Naive thymus-derived CD4-positive, alpha-beta T cell (primary cell): ENCODE measurements around the gene MTFR1L. TPM values are rescaled to one million over a fixed set of nuclear protein-coding genes. Genes with fewer than 3 reads are reported as not detected.
A peak's percentile ranks its signal among the peaks of the same experiment; 100 is the strongest.

Experiments
- ATAC-seq: fragments of 150-1000 bp; cut with Tn5 transposase; 2 replicates; pipeline ENCODE4 v1.10.0; 2021; ENCODE audit warnings: mild to moderate bottlenecking, moderate library complexity
- CTCF ChIA-PET: fragments of 350-600 bp; sonication (Branson Sonifier 250); formaldehyde crosslinking; loops from one replicate; lab custom pipeline; 2021; ENCODE audit warnings: antibody characterized with exemption; lab: Charles Lee
- POLR2A ChIA-PET: fragments of 350-600 bp; sonication (Branson Sonifier 250); formaldehyde crosslinking; loops from one replicate; lab custom pipeline; 2021; ENCODE audit warnings: antibody characterized with exemption, inconsistent platforms; lab: Charles Lee
- DNase-seq, 9 donors: peaks; one replicate each; pipeline versions ENCODE4 v3.0.0 to v3.0.0-alpha.2; 2020 to 2022; ENCODE audit warnings: mixed read lengths in 1 of 9
- H3K27ac ChIP-seq: one replicate; pipeline ENCODE4 v1.7.0; 2013; ENCODE audit warnings: mild to moderate bottlenecking, low read depth, low read length, moderate library complexity
- H3K27me3 ChIP-seq, 2 donors: one replicate each; pipeline ENCODE4 v1.7.0; 2013; ENCODE audit warnings: low read length in 2 of 2, mild to moderate bottlenecking in 2 of 2, moderate library complexity in 2 of 2; ENCODE audit not compliant: control insufficient read depth in 2 of 2, insufficient read depth in 2 of 2
- H3K36me3 ChIP-seq, 3 experiments: 1 replicate in 2 of 3; 2 replicates in 1 of 3; pipeline ENCODE4 v1.7.0; 2013; ENCODE audit warnings: low read length in 3 of 3, mild to moderate bottlenecking in 3 of 3, moderate library complexity in 1 of 3; ENCODE audit not compliant: insufficient read depth in 3 of 3, control insufficient read depth in 2 of 3
- H3K4me1 ChIP-seq, 2 donors: one replicate each; pipeline ENCODE4 v1.7.0; 2013; ENCODE audit warnings: low read length in 2 of 2, mild to moderate bottlenecking in 2 of 2, moderate library complexity in 1 of 2; ENCODE audit not compliant: control insufficient read depth in 2 of 2, insufficient read depth in 2 of 2
- H3K4me3 ChIP-seq: 2 replicates; pipeline ENCODE4 v1.7.0; 2013; ENCODE audit warnings: mild to moderate bottlenecking, low read length
- H3K9me3 ChIP-seq, 3 experiments: 1 replicate in 2 of 3; 2 replicates in 1 of 3; pipeline ENCODE4 v1.7.0; 2013; ENCODE audit warnings: low read length in 3 of 3; ENCODE audit not compliant: control insufficient read depth in 2 of 3
- H3K27ac Mint-ChIP-seq, 9 donors: one replicate each; pipeline ENCODE4 v1.8.0; 2020 to 2022; ENCODE audit warnings: mixed read lengths in 9 of 9, mild to moderate bottlenecking in 8 of 9, moderate library complexity in 5 of 9, inconsistent platforms in 2 of 9
- H3K27me3 Mint-ChIP-seq, 5 donors: one replicate each; pipeline ENCODE4 v1.8.0; 2021 to 2022; ENCODE audit warnings: mixed read lengths in 5 of 5, mild to moderate bottlenecking in 1 of 5
- H3K36me3 Mint-ChIP-seq, 5 donors: one replicate each; pipeline ENCODE4 v1.8.0; 2020 to 2022; ENCODE audit warnings: mixed read lengths in 5 of 5, mild to moderate bottlenecking in 3 of 5, inconsistent platforms in 1 of 5
- H3K4me1 Mint-ChIP-seq, 7 donors: one replicate each; pipeline ENCODE4 v1.8.0; 2020 to 2022; ENCODE audit warnings: mixed read lengths in 7 of 7, mild to moderate bottlenecking in 3 of 7, inconsistent platforms in 1 of 7
- H3K4me3 Mint-ChIP-seq, 10 donors: one replicate each; pipeline ENCODE4 v1.8.0; 2020 to 2022; ENCODE audit warnings: mild to moderate bottlenecking in 10 of 10, mixed read lengths in 10 of 10, moderate library complexity in 6 of 10, inconsistent platforms in 2 of 10
- H3K9me3 Mint-ChIP-seq, 11 donors: one replicate each; pipeline ENCODE4 v1.8.0; 2020 to 2022; ENCODE audit warnings: mixed read lengths in 11 of 11, mild to moderate bottlenecking in 4 of 11, inconsistent platforms in 1 of 11, moderate library complexity in 1 of 11
- intact Hi-C, 2 donors: fragments of 100-400 bp; cut with micrococcal nuclease; formaldehyde crosslinking; loops; one replicate each; pipeline ENCODE4 v1.15.1; 2023
- polyA plus RNA-seq, 2 donors: library from polyadenylated mRNA; unstranded; fragments of 300-500 nt; fragmentation: Illumina TruSeq; gene quantifications; one replicate each; pipeline ENCODE4 v1.2.3, GENCODE V29; 2021
- total RNA-seq, 6 experiments: library from RNA in 5 of 6; stranded (reverse) in 5 of 6; gene quantifications; 1 replicate in 5 of 6; 2 replicates in 1 of 6; pipeline ENCODE4 v1.2.3 and lab custom pipeline; 2021 to 2026

Gene MTFR1L
- total and polyA plus RNA-seq, 7 experiments from 2014 or later, result 39.6 to 60.2 (median 42.4) TPM

GRCh38 chr1:25807480-25808390 is 12.0 kb upstream of the MTFR1L start:
- ChIA-PET POLR2A (interaction anchor here (0.6 to 2.1 kb wide), 4 partner anchors 175 to 242 kb away, joined by 3 to 5 read pairs (median 4); no protein-coding TSS in a partner anchor), CTCF (interaction anchor here (0.6 to 8.7 kb wide), 5 partner anchors 151 to 302 kb away, joined by 3 to 106 read pairs (median 3); no protein-coding TSS in a partner anchor)
- peak overlapping the region in 2 of 9 donors; percentile 14 to 54 for H3K27ac Mint-ChIP-seq
- peaks cover 0 to 13% of the 10 kb centered on the region in 2 donors for H3K4me1 ChIP-seq
- ATAC-seq, result no peak
- no peaks in the 10 kb centered on the region for H3K9me3 ChIP-seq
- no peak overlapping the region for H3K4me3 ChIP-seq
- H3K9me3 Mint-ChIP-seq, result no peaks in the 10 kb centered on the region
- no peak for DNase-seq
- intact Hi-C loops, result no loop called here
- no peaks in the 10 kb centered on the region for H3K27me3 ChIP-seq
- no peak overlapping the region for H3K4me3 Mint-ChIP-seq
- peaks cover 0 to 58% (median 0%) of the 10 kb centered on the region in 3 experiments for H3K36me3 ChIP-seq
- peaks cover 0 to 28% (median 3%) of the 10 kb centered on the region in 5 donors for H3K36me3 Mint-ChIP-seq
- H3K27ac ChIP-seq, result no peak overlapping the region
- peaks cover 8 to 35% (median 28%) of the 10 kb centered on the region in 7 donors for H3K4me1 Mint-ChIP-seq
- H3K27me3 Mint-ChIP-seq, result peaks cover 0 to 9% (median 0%) of the 10 kb centered on the region in 5 donors

- Mint-ChIP-seq H3K9me3 (no peaks in the 10 kb centered on the region), H3K27me3 (peaks cover 0 to 5% (median 0%) of the 10 kb centered on the region in 5 donors), H3K4me3 (no peak overlapping the region), H3K4me1 (peaks cover 3 to 29% (median 22%) of the 10 kb centered on the region in 7 donors), H3K36me3 (peaks cover 0 to 32% (median 0%) of the 10 kb centered on the region in 5 donors), H3K27ac (peak overlapping the region in 1 of 9 donors; percentile 72)
- H3K4me1 ChIP-seq, result peaks cover 0 to 7% of the 10 kb centered on the region in 2 donors
- POLR2A ChIA-PET, result interaction anchor here (0.7 to 2.1 kb wide), 4 partner anchors 137 to 243 kb away, joined by 3 to 5 read pairs (median 4); no protein-coding TSS in a partner anchor
- H3K36me3 ChIP-seq, result peaks cover 0 to 66% (median 0%) of the 10 kb centered on the region in 3 experiments
- no peaks in the 10 kb centered on the region for H3K9me3 ChIP-seq
- H3K27me3 ChIP-seq, result no peaks in the 10 kb centered on the region
- H3K4me3 ChIP-seq, result no peak overlapping the region
- no peak for DNase-seq
- CTCF ChIA-PET, result interaction anchor here (0.6 to 8.7 kb wide), 10 partner anchors 10 to 303 kb away, joined by 3 to 106 read pairs (median 4); no protein-coding TSS in a partner anchor
- no peak for ATAC-seq
- H3K27ac ChIP-seq, result no peak overlapping the region
- intact Hi-C loops, result no loop called here
Measured at GRCh38 chr1:25808481-25809244, 11.1 kb upstream of the MTFR1L start.

GRCh38 chr1:25809283-25809926 is 10.3 kb upstream of the MTFR1L start:
- intact Hi-C loops, result no loop called here
- H3K27me3 Mint-ChIP-seq, result no peaks in the 10 kb centered on the region
- no peaks in the 10 kb centered on the region for H3K9me3 ChIP-seq
- peaks cover 0 to 7% of the 10 kb centered on the region in 2 donors for H3K4me1 ChIP-seq
- peak overlapping the region in 1 of 9 donors; percentile 30 for H3K27ac Mint-ChIP-seq
- H3K27me3 ChIP-seq, result no peaks in the 10 kb centered on the region
- DNase-seq, result no peak
- POLR2A ChIA-PET, result interaction anchor here (0.7 to 2.1 kb wide), 5 partner anchors 10 to 243 kb away, joined by 3 to 6 read pairs (median 4); partner anchors contain the start of gene MTFR1L
- H3K9me3 Mint-ChIP-seq, result no peaks in the 10 kb centered on the region
- H3K27ac ChIP-seq, result no peak overlapping the region
- ATAC-seq, result no peak
- H3K4me1 Mint-ChIP-seq, result peaks cover 3 to 22% (median 15%) of the 10 kb centered on the region in 7 donors
- no peak overlapping the region for H3K4me3 ChIP-seq
- CTCF ChIA-PET, result interaction anchor here (0.6 to 8.7 kb wide), 13 partner anchors 9 to 568 kb away, joined by 3 to 106 read pairs (median 4); partner anchors contain the start of gene MTFR1L
- H3K36me3 ChIP-seq, result peaks cover 0 to 73% (median 0%) of the 10 kb centered on the region in 3 experiments
- no peak overlapping the region for H3K4me3 Mint-ChIP-seq
- H3K36me3 Mint-ChIP-seq, result peaks cover 0 to 32% (median 0%) of the 10 kb centered on the region in 5 donors

GRCh38 chr1:25809929-25810328 is 9.8 kb upstream of the MTFR1L start:
- Histone ChIP-seq H3K27ac (no peak overlapping the region), H3K27me3 (no peaks in the 10 kb centered on the region), H3K36me3 (peaks cover 0 to 76% (median 0%) of the 10 kb centered on the region in 3 experiments), H3K9me3 (no peaks in the 10 kb centered on the region), H3K4me3 (no peak overlapping the region), H3K4me1 (peaks cover 0 to 7% of the 10 kb centered on the region in 2 donors)
- Mint-ChIP-seq H3K4me1 (peaks cover 3 to 22% (median 10%) of the 10 kb centered on the region in 7 donors), H3K9me3 (no peaks in the 10 kb centered on the region), H3K4me3 (no peak overlapping the region), H3K27me3 (no peaks in the 10 kb centered on the region), H3K27ac (peak overlapping the region in 1 of 9 donors; percentile 14), H3K36me3 (peaks cover 0 to 32% (median 0%) of the 10 kb centered on the region in 5 donors)
- no peak for DNase-seq
- no peak for ATAC-seq
- ChIA-PET CTCF (interaction anchor here (0.5 to 8.7 kb wide), 14 partner anchors 8 to 659 kb away, joined by 3 to 106 read pairs (median 4); partner anchors contain the start of gene MTFR1L), POLR2A (interaction anchor here (1.0 to 1.5 kb wide), 3 partner anchors 9 to 237 kb away, joined by 3 to 6 read pairs (median 3); partner anchors contain the start of gene MTFR1L)
- intact Hi-C loops, result loop anchor here (1.0 to 10.0 kb wide), 2 partner anchors 306 to 565 kb away; partner anchors contain the start of gene RSRP1 (in 1 of the 2)

- DNase-seq (peak; percentile 63 to 88 (median 74)), ATAC-seq (peak; percentile 92)
- intact Hi-C loops, result loop anchor here (1.0 to 10.0 kb wide), 4 partner anchors 202 to 566 kb away; partner anchors contain the start of gene RSRP1 (in 1 of the 2)
- Mint-ChIP-seq H3K27me3 (no peaks in the 10 kb centered on the region), H3K4me1 (peaks cover 3 to 17% (median 6%) of the 10 kb centered on the region in 7 donors), H3K27ac (peak overlapping the region in 5 of 9 donors; percentile 36 to 60 (median 59)), H3K9me3 (no peaks in the 10 kb centered on the region), H3K36me3 (peaks cover 0 to 27% (median 0%) of the 10 kb centered on the region in 5 donors), H3K4me3 (no peak overlapping the region)
- Histone ChIP-seq H3K9me3 (no peaks in the 10 kb centered on the region), H3K27ac (no peak overlapping the region), H3K4me3 (no peak overlapping the region), H3K36me3 (peaks cover 0 to 76% (median 0%) of the 10 kb centered on the region in 3 experiments), H3K27me3 (no peaks in the 10 kb centered on the region), H3K4me1 (peaks cover 0 to 7% of the 10 kb centered on the region in 2 donors)
- POLR2A ChIA-PET, result interaction anchor here (1.2 to 1.5 kb wide), 2 partner anchors 9 to 192 kb away, joined by 3 to 6 read pairs; partner anchors contain the start of gene MTFR1L
- CTCF ChIA-PET, result interaction anchor here (0.5 to 8.7 kb wide), 12 partner anchors 8 to 658 kb away, joined by 3 to 106 read pairs (median 4); partner anchors contain the start of gene MTFR1L
Measured at GRCh38 chr1:25810341-25811299, 9.1 kb upstream of the MTFR1L start.
